Nephron progenitor cell (in vitro differentiated cells): Measurements from ENCODE around the gene AMH.

Experiments used
- DNase-seq: peaks from one replicate; pipeline ENCODE4 v3.0.0; 2021
- H3K27ac Mint-ChIP-seq: 2 replicates; pipeline ENCODE4 v1.8.0; 2021; ENCODE audit warnings: mild to moderate bottlenecking, moderate library complexity, mixed read lengths
- H3K27me3 Mint-ChIP-seq: 2 replicates; pipeline ENCODE4 v1.8.0; 2021; ENCODE audit warnings: mild to moderate bottlenecking, low read depth, mixed read lengths; ENCODE audit not compliant: poor library complexity
- H3K36me3 Mint-ChIP-seq: 2 replicates; pipeline ENCODE4 v1.8.0; 2021; ENCODE audit warnings: low read depth, mixed read lengths
- H3K4me1 Mint-ChIP-seq: 2 replicates; pipeline ENCODE4 v1.8.0; 2021; ENCODE audit warnings: mixed read lengths
- H3K4me3 Mint-ChIP-seq: 2 replicates; pipeline ENCODE4 v1.8.0; 2021; ENCODE audit warnings: mild to moderate bottlenecking, moderate library complexity, mixed read lengths
- H3K9me3 Mint-ChIP-seq: 2 replicates; pipeline ENCODE4 v1.8.0; 2021; ENCODE audit warnings: mild to moderate bottlenecking, moderate library complexity, mixed read lengths
- TF ChIP-seq, protein P1 (sequence below): fragments of 200-600 bp; sonication (generic); IDR thresholded peaks from 2 replicates; pipeline ENCODE4 v1.5.0; 2021; ENCODE audit warnings: antibody characterized with exemption

Gene AMH

DNA sequence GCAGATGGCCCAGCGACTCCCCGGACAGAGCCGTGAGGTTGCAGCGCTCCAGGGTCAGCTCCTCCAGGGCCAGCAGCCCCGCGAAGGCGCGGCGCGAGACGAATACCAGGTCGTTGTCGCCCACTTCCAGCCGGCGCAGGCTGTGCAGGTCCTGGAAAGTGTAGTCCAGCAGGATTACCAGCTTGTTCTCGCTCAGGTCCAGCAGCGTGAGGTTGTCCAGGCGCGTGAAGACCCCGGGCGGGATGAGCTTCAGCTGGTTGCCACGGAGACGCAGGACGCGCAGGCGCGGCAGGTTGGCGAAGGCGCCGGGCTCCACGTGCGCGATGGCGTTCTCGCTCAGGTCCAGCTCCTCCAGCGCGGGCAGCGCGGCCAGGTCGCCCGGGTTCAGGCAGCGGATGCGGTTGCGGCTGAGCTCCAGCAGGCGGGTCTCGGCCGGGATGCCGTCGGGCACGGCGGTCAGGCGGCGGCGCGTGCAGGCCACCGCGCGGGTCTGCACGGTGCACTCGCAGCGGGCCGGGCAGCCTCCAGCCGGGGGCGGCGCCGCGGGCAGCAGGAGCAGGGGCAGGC is 42.1 kb downstream of the AMH start:
- H3K36me3 Mint-ChIP-seq: peaks cover 4% of the 10 kb centered on the region
- peaks cover 99% of the 10 kb centered on the region for H3K27me3 Mint-ChIP-seq
- H3K4me1 Mint-ChIP-seq: peaks cover 40% of the 10 kb centered on the region
- peak; percentile 86 for DNase-seq
- H3K4me3 Mint-ChIP-seq: peak overlapping the region; percentile 13
- TF ChIP-seq, protein P1, sequence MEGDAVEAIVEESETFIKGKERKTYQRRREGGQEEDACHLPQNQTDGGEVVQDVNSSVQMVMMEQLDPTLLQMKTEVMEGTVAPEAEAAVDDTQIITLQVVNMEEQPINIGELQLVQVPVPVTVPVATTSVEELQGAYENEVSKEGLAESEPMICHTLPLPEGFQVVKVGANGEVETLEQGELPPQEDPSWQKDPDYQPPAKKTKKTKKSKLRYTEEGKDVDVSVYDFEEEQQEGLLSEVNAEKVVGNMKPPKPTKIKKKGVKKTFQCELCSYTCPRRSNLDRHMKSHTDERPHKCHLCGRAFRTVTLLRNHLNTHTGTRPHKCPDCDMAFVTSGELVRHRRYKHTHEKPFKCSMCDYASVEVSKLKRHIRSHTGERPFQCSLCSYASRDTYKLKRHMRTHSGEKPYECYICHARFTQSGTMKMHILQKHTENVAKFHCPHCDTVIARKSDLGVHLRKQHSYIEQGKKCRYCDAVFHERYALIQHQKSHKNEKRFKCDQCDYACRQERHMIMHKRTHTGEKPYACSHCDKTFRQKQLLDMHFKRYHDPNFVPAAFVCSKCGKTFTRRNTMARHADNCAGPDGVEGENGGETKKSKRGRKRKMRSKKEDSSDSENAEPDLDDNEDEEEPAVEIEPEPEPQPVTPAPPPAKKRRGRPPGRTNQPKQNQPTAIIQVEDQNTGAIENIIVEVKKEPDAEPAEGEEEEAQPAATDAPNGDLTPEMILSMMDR: no peak
- H3K27ac Mint-ChIP-seq: no peak overlapping the region
- no peaks in the 10 kb centered on the region for H3K9me3 Mint-ChIP-seq

DNA sequence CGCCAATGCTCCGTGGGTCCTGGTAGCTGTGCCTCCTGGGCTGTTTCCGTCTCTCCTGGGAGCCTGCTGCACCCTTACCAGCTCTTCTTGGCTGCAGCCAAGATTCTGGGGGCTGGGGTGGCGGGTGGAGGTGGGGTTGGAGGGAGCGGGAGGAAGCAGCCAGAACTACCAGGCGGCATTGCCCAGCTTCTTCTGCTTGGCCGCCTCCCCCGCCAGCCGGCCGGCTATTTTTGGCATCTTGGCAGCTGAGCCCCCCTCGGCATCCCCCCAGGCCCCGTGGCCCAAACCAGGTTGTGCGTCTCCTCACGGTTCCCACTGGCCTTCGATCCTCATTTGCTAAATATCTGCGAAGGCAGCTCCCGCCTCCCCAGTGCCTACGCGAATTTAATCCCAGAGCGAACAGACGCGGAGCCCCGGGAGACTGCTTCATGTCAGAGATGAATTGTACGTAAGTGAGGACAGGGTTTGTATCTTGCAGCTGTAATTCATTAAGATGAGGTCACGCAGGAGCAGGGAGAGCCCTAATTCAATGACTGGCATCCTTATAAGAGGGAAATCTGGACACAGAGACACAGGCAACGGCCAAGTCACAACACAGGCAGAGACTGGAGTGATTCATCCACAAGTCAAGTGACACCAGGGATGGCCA is 45.7 kb downstream of the AMH start:
- peaks cover 70% of the 10 kb centered on the region for H3K27me3 Mint-ChIP-seq
- H3K4me3 Mint-ChIP-seq: peak overlapping the region; percentile 34

GRCh38 chr19:2296141-2296540 is 47.0 kb downstream of the AMH start:
- Mint-ChIP-seq H3K4me1 (peaks cover 34% of the 10 kb centered on the region), H3K4me3 (no peak overlapping the region), H3K27ac (no peak overlapping the region), H3K9me3 (no peaks in the 10 kb centered on the region), H3K27me3 (peaks cover 61% of the 10 kb centered on the region), H3K36me3 (no peaks in the 10 kb centered on the region)
- TF ChIP-seq, protein P1: no peak
- no peak for DNase-seq

More for the DNA sequence above, 45.7 kb downstream of the AMH start:
- Mint-ChIP-seq H3K4me1 (peaks cover 26% of the 10 kb centered on the region), H3K9me3 (no peaks in the 10 kb centered on the region), H3K27ac (peak overlapping the region; percentile 18), H3K36me3 (no peaks in the 10 kb centered on the region)
- TF ChIP-seq, protein P1: no peak
- DNase-seq: no peak

GRCh38 chr19:2300533-2300932 is 51.4 kb downstream of the AMH start:
- no peak for DNase-seq
- Mint-ChIP-seq H3K27ac (no peak overlapping the region), H3K9me3 (peaks cover 3% of the 10 kb centered on the region), H3K4me1 (peaks cover 25% of the 10 kb centered on the region), H3K36me3 (no peaks in the 10 kb centered on the region), H3K27me3 (peaks cover 33% of the 10 kb centered on the region), H3K4me3 (no peak overlapping the region)
- TF ChIP-seq, protein P1: no peak
